Measurements from ENCODE around the gene PBRM1.

PBRM1 gene

GRCh38 chr3:52690560-52690959, 4.8 kb upstream of the PBRM1 start:
- DNase-seq (ENCODE audit: low spot score) = no peak
- Histone ChIP-seq H3K27ac (no peak overlapping the region), H3K4me3 (no peak overlapping the region)
- TF ChIP-seq, protein P1, sequence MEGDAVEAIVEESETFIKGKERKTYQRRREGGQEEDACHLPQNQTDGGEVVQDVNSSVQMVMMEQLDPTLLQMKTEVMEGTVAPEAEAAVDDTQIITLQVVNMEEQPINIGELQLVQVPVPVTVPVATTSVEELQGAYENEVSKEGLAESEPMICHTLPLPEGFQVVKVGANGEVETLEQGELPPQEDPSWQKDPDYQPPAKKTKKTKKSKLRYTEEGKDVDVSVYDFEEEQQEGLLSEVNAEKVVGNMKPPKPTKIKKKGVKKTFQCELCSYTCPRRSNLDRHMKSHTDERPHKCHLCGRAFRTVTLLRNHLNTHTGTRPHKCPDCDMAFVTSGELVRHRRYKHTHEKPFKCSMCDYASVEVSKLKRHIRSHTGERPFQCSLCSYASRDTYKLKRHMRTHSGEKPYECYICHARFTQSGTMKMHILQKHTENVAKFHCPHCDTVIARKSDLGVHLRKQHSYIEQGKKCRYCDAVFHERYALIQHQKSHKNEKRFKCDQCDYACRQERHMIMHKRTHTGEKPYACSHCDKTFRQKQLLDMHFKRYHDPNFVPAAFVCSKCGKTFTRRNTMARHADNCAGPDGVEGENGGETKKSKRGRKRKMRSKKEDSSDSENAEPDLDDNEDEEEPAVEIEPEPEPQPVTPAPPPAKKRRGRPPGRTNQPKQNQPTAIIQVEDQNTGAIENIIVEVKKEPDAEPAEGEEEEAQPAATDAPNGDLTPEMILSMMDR (IDR thresholded peaks at IDR 0.05) = no peak

- Histone ChIP-seq H3K4me3 (no peak overlapping the region), H3K27ac (no peak overlapping the region)
- DNase-seq (ENCODE audit: low spot score) = no peak
- TF ChIP-seq, protein P1 (IDR thresholded peaks at IDR 0.05) = no peak
Measured at GRCh38 chr3:52689151-52689550, 3.4 kb upstream of the PBRM1 start.

GRCh38 chr3:52688266-52688665, 2.6 kb upstream of the PBRM1 start:
- no peak for DNase-seq (ENCODE audit: low spot score)
- no peak overlapping the region for H3K27ac ChIP-seq
- no peak overlapping the region for H3K4me3 ChIP-seq
- TF ChIP-seq, protein P1 (IDR thresholded peaks at IDR 0.05) = no peak

GRCh38 chr3:52685285-52685708, 416 bp downstream of the PBRM1 start:
- Histone ChIP-seq H3K4me3 (peak overlapping the region; percentile 98), H3K27ac (peak overlapping the region; percentile 89 to 100)
- peak; percentile 85 for DNase-seq (ENCODE audit: low spot score)
- TF ChIP-seq, protein P1 (IDR thresholded peaks at IDR 0.05) = no peak

DNA sequence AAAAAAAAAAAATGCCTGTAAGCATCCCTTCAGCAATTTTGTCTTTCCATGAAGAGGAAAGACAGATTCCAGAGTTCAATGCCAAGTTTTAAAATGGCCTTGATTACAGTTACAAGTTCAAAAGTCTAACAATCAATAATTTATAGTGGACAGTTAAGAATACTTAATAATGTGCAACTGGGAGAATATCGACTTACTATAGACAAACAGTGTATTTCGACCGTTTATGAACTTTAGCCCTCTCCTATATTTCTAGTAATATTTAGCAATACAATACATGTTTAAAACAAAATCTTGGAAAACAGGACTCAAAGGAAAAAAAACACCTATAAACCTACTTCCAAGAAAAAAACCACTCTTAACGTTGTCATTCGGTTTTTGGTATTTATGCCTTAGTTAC, 1.5 kb downstream of the PBRM1 start:
- Histone ChIP-seq H3K4me3 (peak overlapping the region; percentile 98), H3K27ac (peak overlapping the region in 1 of 2 donors; percentile 89)
- TF ChIP-seq, protein P1 (IDR thresholded peaks at IDR 0.05) = no peak
- DNase-seq (ENCODE audit: low spot score) = no peak

GRCh38 chr3:52683611-52684010, 2.1 kb downstream of the PBRM1 start:
- DNase-seq (ENCODE audit: low spot score) = peak; percentile 81
- TF ChIP-seq, protein P1 (IDR thresholded peaks at IDR 0.05) = no peak
- Histone ChIP-seq H3K27ac (peak overlapping the region in 1 of 2 donors; percentile 53), H3K4me3 (no peak overlapping the region)

DNA sequence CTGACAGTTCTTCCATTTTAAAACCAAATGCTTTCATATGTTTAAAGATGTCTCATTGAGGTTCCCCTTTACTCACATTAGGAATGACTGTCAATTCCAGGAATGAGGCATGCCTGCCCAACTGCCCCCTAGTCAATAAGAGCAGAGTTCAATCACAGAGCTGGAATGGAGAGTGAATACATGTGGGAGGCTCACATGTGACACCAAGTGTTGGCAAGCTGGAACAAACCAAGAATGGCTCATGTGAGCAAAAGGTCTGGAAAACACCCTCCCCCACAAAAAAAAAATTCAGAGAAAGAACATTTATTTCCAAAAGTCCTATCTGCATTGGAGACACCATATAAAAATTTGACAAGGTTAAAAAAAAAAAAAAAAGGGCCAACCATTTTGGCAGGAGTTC, 3.7 kb downstream of the PBRM1 start:
- H3K4me3 ChIP-seq = no peak overlapping the region
- peak overlapping the region in 1 of 2 donors; percentile 64 for H3K27ac ChIP-seq
- TF ChIP-seq, protein P1 (IDR thresholded peaks at IDR 0.05) = no peak
- DNase-seq (ENCODE audit: low spot score) = no peak
